Measurements from ENCODE around the gene SLFNL1.

DNA sequence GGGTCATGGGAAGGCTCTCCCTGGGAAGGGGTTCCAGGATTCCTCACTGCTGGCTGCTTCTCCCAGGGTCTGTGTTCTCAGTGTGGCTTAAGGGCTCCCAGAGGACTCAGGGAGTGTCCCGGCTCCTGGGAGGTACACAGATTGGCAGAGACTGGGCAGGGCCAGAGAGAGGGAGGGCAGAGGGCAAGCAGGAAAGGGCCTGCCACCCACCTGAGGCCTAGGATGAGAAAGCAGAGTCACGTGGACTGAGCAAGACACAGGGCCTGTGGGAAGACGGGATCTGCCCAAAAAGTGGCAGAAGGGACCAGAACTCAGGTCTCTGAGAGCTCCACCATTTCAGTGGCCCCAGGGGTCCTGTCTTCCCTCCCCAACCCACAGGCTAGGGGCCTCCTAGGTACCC is 871 bp downstream of the SLFNL1 start:
- no peak for TF ChIP-seq CTCF (IDR thresholded peaks at IDR 0.05)
- no peak for TF ChIP-seq PRRX2 (CRISPR knock-in tag; IDR thresholded peaks at IDR 0.05)
- TF ChIP-seq, protein P1, sequence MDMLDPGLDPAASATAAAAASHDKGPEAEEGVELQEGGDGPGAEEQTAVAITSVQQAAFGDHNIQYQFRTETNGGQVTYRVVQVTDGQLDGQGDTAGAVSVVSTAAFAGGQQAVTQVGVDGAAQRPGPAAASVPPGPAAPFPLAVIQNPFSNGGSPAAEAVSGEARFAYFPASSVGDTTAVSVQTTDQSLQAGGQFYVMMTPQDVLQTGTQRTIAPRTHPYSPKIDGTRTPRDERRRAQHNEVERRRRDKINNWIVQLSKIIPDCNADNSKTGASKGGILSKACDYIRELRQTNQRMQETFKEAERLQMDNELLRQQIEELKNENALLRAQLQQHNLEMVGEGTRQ (CRISPR knock-in tag; IDR thresholded peaks at IDR 0.05): no peak
- no peak for TF ChIP-seq RELA (CRISPR knock-in tag; IDR thresholded peaks at IDR 0.05; ENCODE audit: borderline replicate concordance)
- TF ChIP-seq ELF4 (CRISPR knock-in tag; IDR thresholded peaks at IDR 0.05; ENCODE audit: low read depth): no peak
- no peak for TF ChIP-seq ZNF232 (CRISPR knock-in tag; IDR thresholded peaks at IDR 0.05)
- TF ChIP-seq ZNF671 (CRISPR knock-in tag; IDR thresholded peaks at IDR 0.05): no peak
- no peak for TF ChIP-seq ZNF423 (CRISPR knock-in tag; IDR thresholded peaks at IDR 0.05)
- TF ChIP-seq CREB1 (CRISPR knock-in tag; IDR thresholded peaks at IDR 0.05): no peak
- no peak for TF ChIP-seq FOXJ3 (CRISPR knock-in tag; IDR thresholded peaks at IDR 0.05; ENCODE audit: borderline replicate concordance)
- TF ChIP-seq, protein P2, sequence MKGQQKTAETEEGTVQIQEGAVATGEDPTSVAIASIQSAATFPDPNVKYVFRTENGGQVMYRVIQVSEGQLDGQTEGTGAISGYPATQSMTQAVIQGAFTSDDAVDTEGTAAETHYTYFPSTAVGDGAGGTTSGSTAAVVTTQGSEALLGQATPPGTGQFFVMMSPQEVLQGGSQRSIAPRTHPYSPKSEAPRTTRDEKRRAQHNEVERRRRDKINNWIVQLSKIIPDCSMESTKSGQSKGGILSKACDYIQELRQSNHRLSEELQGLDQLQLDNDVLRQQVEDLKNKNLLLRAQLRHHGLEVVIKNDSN (CRISPR knock-in tag; IDR thresholded peaks at IDR 0.05): no peak

Measured in WTC11 (cell line).